Measurements from ENCODE around the gene ZNF223.

The ZNF223 gene

DNA sequence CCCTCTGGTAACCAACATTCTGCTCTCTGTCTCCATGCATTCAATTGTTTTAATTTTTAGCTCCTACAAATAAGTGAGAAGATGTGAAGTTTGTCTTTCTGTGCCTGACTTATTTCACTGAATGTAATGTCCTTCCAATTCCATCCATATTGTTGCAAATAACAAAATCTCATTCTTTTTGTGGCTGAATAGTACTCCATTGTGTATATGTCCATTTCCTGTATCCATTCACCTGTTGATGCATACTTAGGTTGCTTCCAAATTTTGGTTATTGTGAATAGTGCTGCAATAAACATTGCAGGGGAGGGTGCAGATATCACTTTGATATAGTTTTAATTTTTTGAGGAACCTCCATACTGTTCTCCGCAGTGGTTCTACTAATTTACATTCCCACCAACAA, 17.6 kb downstream of the ZNF223 start:
- peaks cover 20% of the 10 kb centered on the region; the same call in 1 of the 2 replicates for H3K9me3 ChIP-seq (ENCODE audit: insufficient read depth, low read length)
- no peaks in the 10 kb centered on the region for H4K20me1 ChIP-seq (ENCODE audit: low read depth, low read length)
- H3K79me2 ChIP-seq (ENCODE audit: insufficient read depth, low read length), result no peaks in the 10 kb centered on the region
- H3K36me3 ChIP-seq (ENCODE audit: low read length), result no peaks in the 10 kb centered on the region
- H3K4me3 ChIP-seq (ENCODE audit: insufficient read depth, low read length, poor library complexity, severe bottlenecking), result no peak overlapping the region
- H3K27me3 ChIP-seq (ENCODE audit: low read length), result no peaks in the 10 kb centered on the region
- no peak overlapping the region for H3K9ac ChIP-seq (ENCODE audit: low read length)
- H3K4me2 ChIP-seq (ENCODE audit: low read depth, low read length, poor library complexity, severe bottlenecking), result no peak overlapping the region
- no peak overlapping the region for H3K27ac ChIP-seq (ENCODE audit: low read depth, low read length)
- H3F3A ChIP-seq (ENCODE audit: insufficient read depth), result no peaks in the 10 kb centered on the region
- TF ChIP-seq, protein P1, sequence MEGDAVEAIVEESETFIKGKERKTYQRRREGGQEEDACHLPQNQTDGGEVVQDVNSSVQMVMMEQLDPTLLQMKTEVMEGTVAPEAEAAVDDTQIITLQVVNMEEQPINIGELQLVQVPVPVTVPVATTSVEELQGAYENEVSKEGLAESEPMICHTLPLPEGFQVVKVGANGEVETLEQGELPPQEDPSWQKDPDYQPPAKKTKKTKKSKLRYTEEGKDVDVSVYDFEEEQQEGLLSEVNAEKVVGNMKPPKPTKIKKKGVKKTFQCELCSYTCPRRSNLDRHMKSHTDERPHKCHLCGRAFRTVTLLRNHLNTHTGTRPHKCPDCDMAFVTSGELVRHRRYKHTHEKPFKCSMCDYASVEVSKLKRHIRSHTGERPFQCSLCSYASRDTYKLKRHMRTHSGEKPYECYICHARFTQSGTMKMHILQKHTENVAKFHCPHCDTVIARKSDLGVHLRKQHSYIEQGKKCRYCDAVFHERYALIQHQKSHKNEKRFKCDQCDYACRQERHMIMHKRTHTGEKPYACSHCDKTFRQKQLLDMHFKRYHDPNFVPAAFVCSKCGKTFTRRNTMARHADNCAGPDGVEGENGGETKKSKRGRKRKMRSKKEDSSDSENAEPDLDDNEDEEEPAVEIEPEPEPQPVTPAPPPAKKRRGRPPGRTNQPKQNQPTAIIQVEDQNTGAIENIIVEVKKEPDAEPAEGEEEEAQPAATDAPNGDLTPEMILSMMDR (IDR thresholded peaks at IDR 0.05; ENCODE audit: insufficient read depth, low read length, poor library complexity, severe bottlenecking), result no peak
- TF ChIP-seq EZH2phosphoT487 (conservative IDR thresholded peaks at IDR 0.05; ENCODE audit: low read length), result no peak
- no peak overlapping the region for H2AFZ ChIP-seq (ENCODE audit: low read depth, low read length, severe bottlenecking)
- no peaks in the 10 kb centered on the region for H3K9me2 ChIP-seq (replicated peaks; ENCODE audit: insufficient read depth, low read length)

DNA sequence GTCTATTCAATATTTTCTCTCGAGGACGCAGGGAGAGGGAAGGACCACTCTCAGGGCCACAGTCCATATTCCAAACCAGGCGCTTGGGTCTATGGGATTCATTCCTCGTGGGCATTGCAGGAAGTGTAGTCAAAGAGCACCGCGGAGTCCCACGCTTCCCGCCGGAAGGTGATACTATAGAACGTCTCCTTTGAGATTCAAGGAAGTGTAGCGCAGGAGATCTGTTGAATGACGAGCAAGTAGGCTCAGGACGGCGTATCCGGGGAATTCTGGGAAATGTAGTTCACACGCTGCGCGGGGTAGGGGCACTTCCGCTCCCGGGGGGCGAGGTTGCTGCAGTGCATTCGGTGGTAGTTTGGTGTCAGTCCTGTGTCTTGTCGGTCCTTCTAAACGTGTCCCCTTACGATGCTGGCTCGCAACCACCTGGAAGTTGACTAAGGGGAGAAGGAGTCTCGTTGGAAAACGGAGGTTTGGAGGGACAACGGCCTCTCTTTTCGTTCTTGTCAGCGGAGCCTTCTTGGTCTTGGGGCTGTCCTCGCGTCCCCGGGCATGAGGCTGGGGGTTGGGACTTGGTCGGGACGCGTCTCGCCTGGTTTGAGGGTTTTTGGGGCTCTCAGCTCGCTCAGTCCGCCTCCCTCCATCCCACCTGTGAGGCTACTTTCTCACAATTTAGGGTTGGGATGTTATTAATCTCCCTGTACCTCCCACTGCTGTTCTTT, 20.1 kb downstream of the ZNF223 start, which contains the start of gene ZNF284:
TSS of gene ZNF284 (plus strand) at position 336 of the 719 bp plus-strand sequence. CDS start 4,231 bp downstream, outside the sequence.
- Histone ChIP-seq H3K4me2 (ENCODE audit: low read depth, low read length, poor library complexity, severe bottlenecking) (peak within 1 kb of the TSS; percentile 62), H3K27me3 (ENCODE audit: low read length) (no peaks in the 10 kb centered on the region), H3K79me2 (ENCODE audit: insufficient read depth, low read length) (no peaks in the 10 kb centered on the region), H3K9me2 (replicated peaks; ENCODE audit: insufficient read depth, low read length) (no peaks in the 10 kb centered on the region), H3K27ac (ENCODE audit: low read depth, low read length) (no peak within 1 kb of the TSS), H3K9me3 (ENCODE audit: insufficient read depth, low read length) (0 out of 2 replicates have a peak, but pooled peaks cover 6% of the 10 kb centered on the region), H2AFZ (ENCODE audit: low read depth, low read length, severe bottlenecking) (peak within 1 kb of the TSS; percentile 94), H3F3A (ENCODE audit: insufficient read depth) (no peaks in the 10 kb centered on the region), H4K20me1 (ENCODE audit: low read depth, low read length) (no peaks in the 10 kb centered on the region), H3K9ac (ENCODE audit: low read length) (peak within 1 kb of the TSS; percentile 50), H3K4me3 (ENCODE audit: insufficient read depth, low read length, poor library complexity, severe bottlenecking) (peak within 1 kb of the TSS; percentile 55), H3K36me3 (ENCODE audit: low read length) (no peaks in the 10 kb centered on the region)
- TF ChIP-seq EZH2phosphoT487 (conservative IDR thresholded peaks at IDR 0.05; ENCODE audit: low read length), result no peak
- TF ChIP-seq, protein P1 (IDR thresholded peaks at IDR 0.05; ENCODE audit: insufficient read depth, low read length, poor library complexity, severe bottlenecking), result no peak

DNA sequence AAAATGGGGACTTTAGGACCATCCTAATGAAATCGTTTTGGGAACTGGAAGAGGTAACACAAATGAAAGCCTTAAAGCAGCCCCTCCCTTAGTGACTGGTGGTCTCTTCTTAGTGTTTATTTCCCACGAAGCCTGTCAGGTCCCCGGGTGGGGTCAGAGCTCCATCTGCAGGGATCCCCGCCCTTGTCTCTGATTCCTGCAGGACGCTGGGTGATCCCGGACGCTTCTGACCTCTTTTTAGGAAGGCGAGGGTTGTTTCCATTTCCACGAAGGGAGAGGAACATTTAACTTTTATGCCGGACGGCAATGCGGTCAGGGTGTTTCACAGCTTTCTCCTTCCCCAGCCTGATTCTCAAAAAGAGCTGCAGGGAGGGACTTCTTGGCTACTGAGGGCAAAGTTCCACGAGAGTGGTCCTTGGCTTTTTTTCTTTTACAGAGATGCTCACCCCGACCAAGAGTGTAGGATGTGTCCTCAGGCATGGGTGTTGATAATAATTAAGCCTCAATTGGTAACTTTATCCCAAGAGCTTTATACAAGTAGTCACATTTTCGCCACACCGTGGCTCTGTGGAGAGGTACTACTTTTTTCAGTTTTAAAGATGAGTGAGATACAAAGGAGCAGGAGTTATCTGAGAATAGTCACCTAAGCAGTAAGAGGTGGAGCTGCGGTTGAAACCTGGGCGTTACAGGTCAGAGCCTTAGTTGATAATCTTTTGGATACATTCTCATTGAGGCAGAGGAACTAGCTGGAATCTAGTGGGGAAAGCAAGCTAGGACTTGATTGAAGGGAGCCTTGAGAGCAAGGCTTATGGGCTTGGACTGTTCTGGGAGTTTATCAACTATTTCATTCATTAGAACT, 20.9 kb downstream of the ZNF223 start:
- no peak overlapping the region for H3K27ac ChIP-seq (ENCODE audit: low read depth, low read length)
- peak overlapping the region; percentile 55 for H3K4me3 ChIP-seq (ENCODE audit: insufficient read depth, low read length, poor library complexity, severe bottlenecking)
- H3F3A ChIP-seq (ENCODE audit: insufficient read depth), result no peaks in the 10 kb centered on the region
- no peaks in the 10 kb centered on the region for H3K9me2 ChIP-seq (replicated peaks; ENCODE audit: insufficient read depth, low read length)
- no peaks in the 10 kb centered on the region for H4K20me1 ChIP-seq (ENCODE audit: low read depth, low read length)
- H3K4me2 ChIP-seq (ENCODE audit: low read depth, low read length, poor library complexity, severe bottlenecking), result peak overlapping the region; percentile 62
- no peaks in the 10 kb centered on the region for H3K79me2 ChIP-seq (ENCODE audit: insufficient read depth, low read length)
- no peaks in the 10 kb centered on the region for H3K36me3 ChIP-seq (ENCODE audit: low read length)
- peak overlapping the region; percentile 94 for H2AFZ ChIP-seq (ENCODE audit: low read depth, low read length, severe bottlenecking)
- TF ChIP-seq EZH2phosphoT487 (conservative IDR thresholded peaks at IDR 0.05; ENCODE audit: low read length), result no peak
- TF ChIP-seq, protein P1 (IDR thresholded peaks at IDR 0.05; ENCODE audit: insufficient read depth, low read length, poor library complexity, severe bottlenecking), result no peak
- peak overlapping the region; percentile 50 for H3K9ac ChIP-seq (ENCODE audit: low read length)
- no peaks in the 10 kb centered on the region for H3K27me3 ChIP-seq (ENCODE audit: low read length)
- 0 out of 2 replicates have a peak, but pooled peaks cover under 1% of the 10 kb centered on the region for H3K9me3 ChIP-seq (ENCODE audit: insufficient read depth, low read length)

All from SU-DHL-6 (cell line).